Activated CD8-positive, alpha-beta memory T cell treated with anti-CD3 and anti-CD28 coated beads, Interleukin-2, amount 10 ng/mL, durations not matched to agents 7 days and 5 days (primary cell): ENCODE results near the gene RPL21. TPM values are rescaled to one million over a fixed set of nuclear protein-coding genes. Genes with fewer than 3 reads are reported as not detected.
"Not testable (repeated sequence)": the region's sequence is repeated elsewhere in the genome, so short reads cannot be mapped to it uniquely, and the experiment has no call there.

Experiments
- ATAC-seq: fragments of 150-1000 bp; cut with Tn5 transposase; one replicate; pipeline ENCODE4 v1.10.0; 2021; ENCODE audit warnings: moderate library complexity
- CTCF ChIA-PET: fragments of 350-600 bp; sonication (Branson Sonifier 250); formaldehyde crosslinking; loops from one replicate; lab custom pipeline; 2021; ENCODE audit warnings: antibody characterized with exemption; lab: Charles Lee
- DNase-seq: peaks from one replicate; pipeline ENCODE4 v3.0.0-alpha.2; 2020
- H3K27ac Mint-ChIP-seq: one replicate; pipeline ENCODE4 v1.8.0; 2021; ENCODE audit warnings: mild to moderate bottlenecking, mixed read lengths
- H3K27me3 Mint-ChIP-seq: one replicate; pipeline ENCODE4 v1.8.0; 2021; ENCODE audit warnings: mixed read lengths
- H3K36me3 Mint-ChIP-seq: one replicate; pipeline ENCODE4 v1.8.0; 2021; ENCODE audit warnings: mild to moderate bottlenecking, mixed read lengths
- H3K4me1 Mint-ChIP-seq: one replicate; pipeline ENCODE4 v1.8.0; 2021; ENCODE audit warnings: mixed read lengths
- H3K4me3 Mint-ChIP-seq: one replicate; pipeline ENCODE4 v1.8.0; 2021; ENCODE audit warnings: mild to moderate bottlenecking, moderate library complexity, mixed read lengths
- H3K9me3 Mint-ChIP-seq: one replicate; pipeline ENCODE4 v1.8.0; 2022; ENCODE audit warnings: low read depth, mixed read lengths
- total RNA-seq, 2 experiments: library from RNA; stranded (reverse); gene quantifications; one replicate each; pipeline ENCODE4 v1.2.3, GENCODE V29; 2021

Gene RPL21
- total RNA-seq, 2 experiments from 2014 or later = 806 to 916 TPM

GRCh38 chr13:27296496-27296895, 45.1 kb downstream of the RPL21 start:
- Mint-ChIP-seq H3K4me1 (peaks cover 19% of the 10 kb centered on the region), H3K36me3 (no peaks in the 10 kb centered on the region), H3K27ac (no peak overlapping the region), H3K4me3 (no peak overlapping the region), H3K27me3 (peaks cover 19% of the 10 kb centered on the region), H3K9me3 (no peaks in the 10 kb centered on the region)
- CTCF ChIA-PET = no interaction called here
- DNase-seq (no peak), ATAC-seq (no peak)

- CTCF ChIA-PET = interaction anchor here (0.6 to 1.4 kb wide), 3 partner anchors 40 to 314 kb away, joined by 3 to 5 read pairs (median 3); no protein-coding TSS in a partner anchor
- H3K4me1 Mint-ChIP-seq = peaks cover 13% of the 10 kb centered on the region
- ATAC-seq = no peak
Measured at GRCh38 chr13:27298849-27299248, 47.5 kb downstream of the RPL21 start.

GRCh38 chr13:27300406-27300805, 49.0 kb downstream of the RPL21 start:
- not testable (repeated sequence) for H3K4me3 Mint-ChIP-seq, H3K9me3 Mint-ChIP-seq, ATAC-seq, H3K27ac Mint-ChIP-seq, DNase-seq, H3K36me3 Mint-ChIP-seq, H3K4me1 Mint-ChIP-seq
- CTCF ChIA-PET = interaction anchor here (0.7 to 1.1 kb wide), 2 partner anchors 38 to 58 kb away, joined by 4 to 5 read pairs; no protein-coding TSS in a partner anchor
- peaks cover 23% of the 10 kb centered on the region for H3K27me3 Mint-ChIP-seq

More at GRCh38 chr13:27298849-27299248, 47.5 kb downstream of the RPL21 start:
- Mint-ChIP-seq H3K27ac (no peak overlapping the region), H3K9me3 (no peaks in the 10 kb centered on the region), H3K27me3 (peaks cover 26% of the 10 kb centered on the region), H3K4me3 (no peak overlapping the region), H3K36me3 (no peaks in the 10 kb centered on the region)
- DNase-seq = no peak

GRCh38 chr13:27300941-27301586, 49.7 kb downstream of the RPL21 start:
- DNase-seq = no peak
- Mint-ChIP-seq H3K27me3 (peaks cover 23% of the 10 kb centered on the region), H3K36me3 (no peaks in the 10 kb centered on the region), H3K27ac (no peak overlapping the region), H3K4me3 (no peak overlapping the region), H3K4me1 (peaks cover 4% of the 10 kb centered on the region), H3K9me3 (no peaks in the 10 kb centered on the region)
- no peak for ATAC-seq
- CTCF ChIA-PET = interaction anchor here (1.1 kb wide), 1 partner anchor 57 kb away, joined by 4 read pairs; no protein-coding TSS in a partner anchor

GRCh38 chr13:27302643-27303262, 51.4 kb downstream of the RPL21 start:
- CTCF ChIA-PET = interaction anchor here (1.2 kb wide), 1 partner anchor 31 kb away, joined by 3 read pairs; no protein-coding TSS in a partner anchor
- Mint-ChIP-seq H3K27ac (no peak overlapping the region), H3K4me3 (no peak overlapping the region), H3K4me1 (peaks cover 8% of the 10 kb centered on the region), H3K27me3 (peaks cover 27% of the 10 kb centered on the region), H3K9me3 (no peaks in the 10 kb centered on the region), H3K36me3 (no peaks in the 10 kb centered on the region)
- ATAC-seq (no peak), DNase-seq (no peak)

- ATAC-seq (no peak), DNase-seq (no peak)
- no peak overlapping the region for H3K4me3 Mint-ChIP-seq
- H3K27ac Mint-ChIP-seq = no peak overlapping the region
- H3K36me3 Mint-ChIP-seq = no peaks in the 10 kb centered on the region
- CTCF ChIA-PET = no interaction called here
- no peaks in the 10 kb centered on the region for H3K9me3 Mint-ChIP-seq
- H3K27me3 Mint-ChIP-seq = peaks cover 15% of the 10 kb centered on the region
- peaks cover 8% of the 10 kb centered on the region for H3K4me1 Mint-ChIP-seq
Measured at GRCh38 chr13:27304099-27304498, 52.7 kb downstream of the RPL21 start.

- Mint-ChIP-seq H3K27ac (no peak overlapping the region), H3K9me3 (no peaks in the 10 kb centered on the region), H3K4me3 (no peak overlapping the region), H3K36me3 (no peaks in the 10 kb centered on the region), H3K27me3 (peaks cover 11% of the 10 kb centered on the region), H3K4me1 (peaks cover 8% of the 10 kb centered on the region)
- no peak for DNase-seq
- CTCF ChIA-PET = no interaction called here
- ATAC-seq = no peak
Measured at GRCh38 chr13:27304611-27305010, 53.3 kb downstream of the RPL21 start.

Other genes starting within 250 kb of the RPL21 start
- 10 to 100 TPM; 32.0 to 38.9 TPM for gene USP12, start 79.7 kb upstream of the RPL21 start, total RNA-seq
- gene RASL11A, start 19.3 kb downstream of the RPL21 start, total RNA-seq = under 1 TPM; 0.70 to 0.91 TPM
- gene GTF3A, start 173.1 kb downstream of the RPL21 start, total RNA-seq = 100 to 1,000 TPM; 189 to 225 TPM
- gene MTIF3, start 199.0 kb downstream of the RPL21 start, total RNA-seq = 10 to 100 TPM; 41.2 to 47.3 TPM